HS-27A (cell line): ENCODE measurements around the gene IL12A.

Experiments
- DNase-seq: peaks from one replicate; pipeline ENCODE4 v3.0.0-alpha.2; 2012; ENCODE audit warnings: low read depth, missing footprints

IL12A gene

DNA sequence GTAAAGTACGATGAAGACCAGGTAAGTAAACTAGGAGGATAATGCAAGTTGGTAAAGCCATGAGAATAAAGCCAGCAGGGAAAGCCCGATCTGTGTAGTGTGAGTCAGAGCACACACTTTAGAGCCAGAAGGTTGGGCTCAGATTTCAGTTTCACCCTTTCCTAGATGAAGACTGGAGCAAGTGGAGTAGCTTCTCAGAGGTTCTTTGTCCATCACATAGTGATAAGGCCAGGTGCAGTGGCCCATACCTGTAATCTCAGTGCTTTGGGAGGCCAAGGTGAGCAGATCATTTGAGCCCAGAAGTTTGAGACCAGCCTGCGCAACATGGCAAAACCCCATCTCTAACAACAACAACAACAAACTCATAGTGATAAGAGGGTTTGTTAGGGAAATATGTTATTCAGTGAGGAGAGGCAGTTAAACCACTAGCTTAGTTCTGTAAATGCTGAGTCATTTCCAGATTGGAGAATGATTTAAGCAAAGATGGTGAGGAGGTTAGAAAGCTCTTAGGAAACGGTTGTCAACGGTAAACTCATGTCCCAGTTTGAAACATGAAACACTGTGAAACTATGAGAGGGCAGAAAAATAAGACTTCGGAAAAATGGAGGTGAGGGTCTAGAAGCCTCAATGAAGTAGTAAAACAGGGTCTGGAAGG, 39.0 kb downstream of the IL12A start:
- DNase-seq: no peak

DNA sequence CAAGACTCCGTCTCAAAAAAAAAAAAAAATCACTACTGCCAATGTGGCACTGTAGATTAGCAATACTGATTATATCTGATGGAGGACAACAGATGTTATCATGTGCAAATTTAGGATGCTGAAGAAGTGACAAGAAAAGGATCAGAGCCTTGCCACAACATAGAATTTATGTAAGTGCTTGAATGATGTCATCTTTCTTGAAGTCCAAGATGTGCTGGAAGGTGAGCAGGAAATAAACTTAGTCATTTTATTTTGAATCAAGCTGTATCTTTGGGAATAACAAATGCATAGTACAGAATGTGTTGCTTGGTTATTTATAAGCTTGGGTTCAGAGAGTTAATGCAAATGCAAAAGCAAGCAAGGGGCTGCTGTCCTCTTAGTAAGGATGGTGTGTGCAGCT, 47.1 kb downstream of the IL12A start:
- no peak for DNase-seq

DNA sequence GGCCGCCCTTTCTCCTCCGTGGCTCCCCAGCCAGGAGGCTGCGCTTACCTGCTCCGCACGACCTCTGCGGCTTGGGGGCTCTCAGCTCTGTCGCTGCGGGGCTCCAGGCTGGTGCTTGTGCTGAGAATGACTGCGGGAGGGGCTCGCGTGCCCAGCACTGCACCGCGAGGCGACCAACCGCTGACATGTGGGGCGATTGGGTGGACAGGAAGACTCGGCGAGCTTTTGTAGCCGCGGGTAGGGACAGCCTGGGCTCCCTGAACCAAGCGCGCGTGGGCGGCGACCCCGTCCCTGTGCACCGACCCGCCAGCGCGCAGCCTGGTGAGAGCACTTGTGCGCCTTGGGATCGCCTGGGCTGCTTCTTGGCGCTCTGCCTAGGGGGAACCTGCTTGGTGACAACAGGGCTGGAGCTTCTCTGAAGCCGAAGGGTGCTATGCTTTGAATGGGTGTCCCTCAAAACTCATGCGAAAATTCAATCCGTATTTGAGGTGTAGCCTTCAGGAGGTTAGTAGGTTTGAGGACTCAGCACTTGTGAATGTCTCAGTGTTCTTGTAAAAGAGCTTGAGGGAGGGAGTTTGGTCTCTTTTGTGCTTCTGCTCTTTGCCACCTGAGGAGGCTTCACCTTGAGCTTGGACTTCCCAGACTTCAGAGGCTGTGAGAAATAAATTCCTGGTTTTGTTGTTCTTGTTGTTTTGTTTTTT, 50.4 kb downstream of the IL12A start:
- DNase-seq: no peak

DNA sequence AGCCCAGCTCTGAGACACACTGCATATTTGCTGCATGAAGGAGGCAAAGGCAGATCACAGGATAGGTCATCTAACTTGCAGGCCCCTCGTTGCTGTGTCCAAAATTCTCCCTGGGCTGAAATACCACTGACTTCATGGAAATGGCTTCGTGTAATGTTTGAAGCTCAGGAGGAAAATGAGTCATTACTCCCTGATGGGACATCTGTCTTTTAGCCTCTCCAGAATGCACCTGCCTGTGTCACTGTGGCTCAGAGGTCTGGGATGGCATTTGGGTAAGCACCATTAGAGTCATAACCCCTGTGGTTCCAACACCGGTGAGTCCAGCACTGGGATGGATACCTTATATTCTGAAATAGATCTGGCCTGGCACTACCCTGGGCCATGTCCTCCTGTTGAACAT, 51.5 kb downstream of the IL12A start:
- DNase-seq: no peak

DNA sequence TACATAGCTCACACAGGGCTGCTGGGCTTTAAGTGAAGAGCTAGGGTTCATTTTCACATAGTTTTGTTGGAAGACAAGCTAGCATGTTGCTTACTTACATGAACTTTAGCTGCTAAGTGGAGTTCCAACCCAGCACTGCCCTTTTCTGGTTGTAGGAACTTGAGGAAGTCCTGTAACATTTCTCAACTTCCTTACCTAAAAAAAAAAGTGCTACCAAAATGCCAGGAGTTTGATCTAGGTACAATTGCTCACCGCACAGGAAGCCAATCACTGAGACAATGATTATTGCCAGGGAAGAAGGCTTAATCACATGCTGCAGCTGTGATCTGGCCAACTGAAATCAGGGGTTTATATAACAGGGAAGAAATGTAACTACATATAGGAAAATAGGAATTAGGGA, 52.8 kb downstream of the IL12A start:
- no peak for DNase-seq

DNA sequence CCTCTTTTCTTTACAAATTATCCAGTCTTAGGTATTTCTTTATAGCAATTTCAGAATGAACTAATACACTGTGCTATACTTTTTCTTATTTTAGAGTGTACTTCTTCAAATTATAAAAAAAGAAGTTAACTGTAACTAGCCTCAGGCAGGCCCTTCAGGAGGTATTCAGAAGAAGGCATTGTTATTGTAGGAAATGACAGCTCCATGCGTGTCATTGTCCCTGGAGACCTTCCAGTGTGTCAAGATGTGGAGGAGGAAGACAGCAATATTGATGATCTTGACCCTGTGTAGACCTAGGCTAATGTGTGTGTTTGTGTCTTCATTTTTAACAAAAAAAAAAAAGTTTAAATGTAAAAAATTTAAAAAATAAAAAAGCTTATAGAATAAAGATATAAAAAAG, 55.5 kb downstream of the IL12A start:
- no peak for DNase-seq
